GM13976 (cell line): Measurements from ENCODE around the gene RPTN.
A peak's percentile ranks its signal among the peaks of the same experiment; 100 is the strongest.
"Not testable (repeated sequence)": the region's sequence is repeated elsewhere in the genome, so short reads cannot be mapped to it uniquely, and the experiment has no call there.

Experiments used
- DNase-seq: peaks from one replicate; pipeline ENCODE4 v3.0.0; 2012; ENCODE audit warnings: low spot score
- in situ Hi-C: fragments of 300-500 bp; cut with MboI; formaldehyde crosslinking; loops from one replicate; pipeline ENCODE4 v1.12.0; 2022; ENCODE audit warnings: low sequenced_read_pairs, mixed read lengths, inconsistent platforms; ENCODE audit not compliant: unreplicated experiment
- TF ChIP-seq, protein P1 (sequence below): IDR thresholded peaks from 2 replicates; pipeline ENCODE4 v1.5.1; 2012; ENCODE audit warnings: borderline replicate concordance, mild to moderate bottlenecking; ENCODE audit not compliant: insufficient read depth; ENCODE audit errors: extremely low read depth, missing control alignments, control extremely low read depth

RPTN gene

DNA sequence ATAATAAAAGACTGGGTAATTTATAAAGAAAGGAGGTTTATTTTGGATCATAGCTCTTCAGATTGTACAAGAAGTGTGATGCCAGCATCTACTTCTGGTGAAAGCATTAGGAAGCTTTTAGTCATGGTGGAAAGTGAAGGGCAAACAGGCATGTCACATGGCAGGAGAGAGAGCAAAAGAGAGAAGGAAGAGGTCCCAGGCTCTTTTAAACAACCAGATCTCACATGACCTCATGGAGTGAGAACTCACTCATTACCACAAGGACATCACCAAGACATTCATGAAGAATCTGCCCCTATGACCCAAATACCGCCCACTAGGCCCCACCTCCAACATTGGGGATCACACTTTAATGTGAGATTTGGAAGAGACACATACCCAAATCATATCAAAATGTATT, 10.0 kb downstream of the RPTN start:
- TF ChIP-seq, protein P1, sequence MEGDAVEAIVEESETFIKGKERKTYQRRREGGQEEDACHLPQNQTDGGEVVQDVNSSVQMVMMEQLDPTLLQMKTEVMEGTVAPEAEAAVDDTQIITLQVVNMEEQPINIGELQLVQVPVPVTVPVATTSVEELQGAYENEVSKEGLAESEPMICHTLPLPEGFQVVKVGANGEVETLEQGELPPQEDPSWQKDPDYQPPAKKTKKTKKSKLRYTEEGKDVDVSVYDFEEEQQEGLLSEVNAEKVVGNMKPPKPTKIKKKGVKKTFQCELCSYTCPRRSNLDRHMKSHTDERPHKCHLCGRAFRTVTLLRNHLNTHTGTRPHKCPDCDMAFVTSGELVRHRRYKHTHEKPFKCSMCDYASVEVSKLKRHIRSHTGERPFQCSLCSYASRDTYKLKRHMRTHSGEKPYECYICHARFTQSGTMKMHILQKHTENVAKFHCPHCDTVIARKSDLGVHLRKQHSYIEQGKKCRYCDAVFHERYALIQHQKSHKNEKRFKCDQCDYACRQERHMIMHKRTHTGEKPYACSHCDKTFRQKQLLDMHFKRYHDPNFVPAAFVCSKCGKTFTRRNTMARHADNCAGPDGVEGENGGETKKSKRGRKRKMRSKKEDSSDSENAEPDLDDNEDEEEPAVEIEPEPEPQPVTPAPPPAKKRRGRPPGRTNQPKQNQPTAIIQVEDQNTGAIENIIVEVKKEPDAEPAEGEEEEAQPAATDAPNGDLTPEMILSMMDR, result no peak
- in situ Hi-C loops, result no loop called here
- DNase-seq, result no peak

DNA sequence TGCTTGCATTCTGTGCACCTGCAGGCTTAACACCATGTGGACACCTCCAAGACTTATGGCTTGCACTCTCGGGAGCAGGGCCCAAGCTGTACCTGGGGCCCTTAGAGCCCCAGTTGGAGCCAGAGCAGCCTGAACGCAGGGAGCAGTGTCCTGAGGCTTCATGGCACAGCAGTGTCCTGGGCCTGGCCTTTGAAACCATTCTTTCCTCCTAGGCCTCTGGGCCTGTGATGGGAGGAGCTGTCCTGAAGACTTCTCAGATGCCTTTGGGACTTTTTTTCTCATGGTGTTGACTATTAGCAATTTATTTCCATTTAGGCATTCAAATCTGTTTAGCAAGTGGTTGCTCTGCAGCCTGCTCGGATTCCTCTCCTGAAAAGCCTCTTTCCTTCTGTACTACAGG, 11.0 kb downstream of the RPTN start:
- no peak for DNase-seq
- TF ChIP-seq, protein P1, result no peak
- in situ Hi-C loops, result no loop called here

DNA sequence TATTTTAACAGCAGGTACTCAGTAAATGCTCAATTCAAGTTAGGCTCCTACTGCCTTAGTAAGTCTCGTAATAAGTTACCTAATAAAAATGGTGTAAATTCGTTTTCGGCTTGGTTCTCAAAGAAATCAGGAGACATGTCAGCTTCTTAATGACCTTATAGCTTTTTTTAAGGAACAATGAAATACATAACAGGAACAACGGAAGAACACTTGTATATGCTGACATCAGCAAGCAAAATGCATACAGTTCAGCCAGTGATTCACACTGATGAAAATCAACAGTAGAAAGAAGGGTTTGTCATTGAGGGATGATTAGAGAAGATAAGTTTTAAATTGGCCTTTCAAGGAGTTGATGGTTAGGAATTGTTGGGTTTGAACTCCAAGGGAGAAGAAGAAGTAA, 13.3 kb downstream of the RPTN start:
- no peak for DNase-seq
- TF ChIP-seq, protein P1, result no peak
- in situ Hi-C loops, result no loop called here

DNA sequence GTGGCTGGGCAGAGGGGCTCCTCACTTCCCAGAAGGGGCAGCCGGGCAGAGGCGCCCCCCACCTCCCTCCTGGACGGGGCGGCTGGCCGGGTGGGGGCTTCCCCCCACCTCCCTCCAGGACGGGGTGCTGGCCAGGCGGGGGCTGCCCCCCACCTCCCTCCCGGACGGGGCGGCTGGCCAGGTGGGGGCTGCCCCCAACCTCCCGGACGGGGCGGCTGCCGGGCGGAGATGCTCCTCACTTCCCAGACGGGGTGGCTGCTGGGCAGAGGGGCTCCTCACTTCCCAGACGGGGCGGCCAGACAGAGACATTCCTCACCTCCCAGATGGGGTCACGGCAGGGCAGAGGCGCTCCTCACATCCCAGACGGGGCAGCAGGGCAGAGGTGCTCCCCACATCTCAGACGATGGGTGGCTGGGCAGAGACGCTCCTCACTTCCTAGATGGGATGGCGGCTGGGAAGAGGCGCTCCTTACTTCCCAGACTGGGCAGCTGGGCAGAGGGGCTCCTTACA, 14.3 kb downstream of the RPTN start:
- DNase-seq, in situ Hi-C loops: not testable (repeated sequence)

DNA sequence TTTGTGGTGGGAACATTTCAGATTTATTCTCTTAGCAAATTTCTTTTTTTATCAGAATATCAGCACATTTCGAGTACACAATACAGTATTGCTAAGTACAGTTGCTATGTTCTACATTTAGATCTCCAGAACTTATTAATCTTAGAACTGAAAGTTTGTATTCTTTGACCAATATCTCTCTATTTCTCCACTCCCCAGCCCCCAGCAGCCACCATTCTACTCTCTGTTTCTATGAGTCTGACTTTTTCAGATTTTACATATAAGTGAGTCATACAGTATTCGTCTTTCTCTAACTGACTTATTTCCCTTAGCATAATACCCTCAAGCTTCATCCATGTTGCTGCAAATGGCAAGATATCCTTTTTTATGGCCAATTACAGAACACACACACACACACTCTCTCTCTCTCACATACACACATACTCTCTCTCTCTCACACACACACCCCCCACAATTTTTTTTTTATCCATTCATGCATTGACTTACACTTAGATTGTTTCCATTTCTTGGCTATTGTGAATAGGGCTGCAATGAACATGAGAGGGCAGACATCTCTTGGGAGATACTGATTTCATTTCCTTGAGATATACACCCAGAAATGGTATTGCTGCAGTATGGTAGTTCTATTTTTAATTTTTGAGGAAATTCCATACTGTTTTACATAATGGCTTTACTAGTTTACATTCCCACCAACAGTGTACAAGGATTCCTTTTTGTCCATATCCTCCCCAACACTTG, 15.7 kb downstream of the RPTN start:
- TF ChIP-seq, protein P1, result no peak
- in situ Hi-C loops, result no loop called here

DNA sequence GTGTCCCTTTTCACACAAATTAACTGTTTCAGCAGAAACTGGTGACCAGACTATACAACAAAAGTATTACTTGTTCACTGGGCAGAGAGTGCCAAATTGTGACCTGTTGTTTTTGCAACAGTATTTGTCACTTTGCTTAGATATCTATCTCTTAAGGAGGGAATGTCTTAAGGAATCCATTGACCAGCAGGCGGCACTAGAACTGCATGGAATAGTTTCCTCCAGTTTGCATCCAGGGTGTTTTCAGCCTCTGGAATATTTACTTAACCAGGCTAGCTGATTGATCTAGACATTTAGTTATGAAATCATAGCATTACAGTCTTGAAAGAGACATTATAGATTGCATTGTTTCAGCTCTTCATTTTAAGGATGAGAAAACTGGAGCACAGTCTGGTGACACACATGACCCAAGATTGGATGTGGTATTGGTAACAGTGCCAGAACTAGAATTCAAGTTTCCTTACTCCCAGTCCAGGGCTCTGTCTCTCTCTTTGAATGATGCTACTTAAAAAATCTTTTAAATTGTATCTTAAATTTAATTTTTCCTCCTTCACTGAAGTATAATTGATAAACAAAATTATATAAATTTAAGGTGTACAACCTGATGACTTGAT, 16.9 kb downstream of the RPTN start:
- in situ Hi-C loops, result no loop called here
- DNase-seq, result peak; percentile 19
- TF ChIP-seq, protein P1, result peak; percentile 52

More for the DNA sequence above, 15.7 kb downstream of the RPTN start:
- peak; percentile 26 for DNase-seq

DNA sequence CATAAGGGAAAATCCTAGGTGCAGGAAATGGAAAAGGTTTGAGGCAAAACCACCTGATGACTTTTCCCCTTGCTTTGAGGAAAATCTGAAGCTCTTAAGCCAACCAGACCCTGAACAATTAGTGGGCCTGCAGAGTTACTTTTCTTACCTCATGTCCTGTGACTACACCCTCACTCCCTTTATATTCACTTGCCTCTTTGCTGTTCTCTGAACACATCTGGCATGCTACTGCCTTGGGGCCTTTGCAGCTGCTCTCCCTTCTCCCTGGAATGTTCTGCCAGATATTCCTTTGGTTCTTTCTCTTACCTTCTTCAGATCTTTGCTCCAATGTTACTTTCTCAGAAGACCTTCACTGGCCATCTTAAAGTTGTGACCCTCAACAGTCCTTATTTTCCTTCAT, 21.8 kb downstream of the RPTN start:
- TF ChIP-seq, protein P1, result no peak
- in situ Hi-C loops, result no loop called here
- no peak for DNase-seq
